ENCODE measurements around the gene PRLR. TPM values are rescaled to one million over a fixed set of nuclear protein-coding genes. Genes with fewer than 3 reads are reported as not detected.
A peak's percentile ranks its signal among the peaks of the same experiment; 100 is the strongest.

The PRLR gene
- total and polyA plus RNA-seq, 2 of the 8 experiments (the other 6 are each of a cell fraction or from before 2014, with no cell fraction given): 0.53 to 2.5 TPM

DNA sequence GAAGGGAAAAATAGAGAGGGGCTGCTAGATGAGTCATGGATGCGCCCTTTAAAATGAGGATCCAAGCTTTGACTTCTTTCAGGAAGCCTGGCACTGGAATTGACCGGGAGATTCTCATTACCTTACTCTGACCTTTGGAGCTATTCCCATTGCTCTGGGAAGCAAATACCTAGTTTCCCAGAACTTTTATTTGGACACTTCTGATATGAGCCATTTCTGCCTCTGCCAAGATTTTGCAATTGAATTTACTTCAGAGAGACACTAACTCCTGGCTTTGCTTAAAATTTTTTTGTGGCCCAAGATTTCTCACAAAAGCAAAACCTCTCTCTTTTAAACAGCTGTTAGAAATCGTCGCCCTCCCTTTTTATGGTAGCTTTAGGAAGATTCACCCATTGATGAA, 166.9 kb downstream of the PRLR start:
- no peak overlapping the region for H3K14ac ChIP-seq (ENCODE audit: insufficient read length)
- H3K27me3 ChIP-seq (replicated peaks in 1 of 4; ENCODE audit: control insufficient read depth in 3 of 4, extremely low read depth in 1 of 4, insufficient read depth in 3 of 4, low read length in 3 of 4): no peaks in the 10 kb centered on the region
- DNase-seq (ENCODE audit: low read depth in 1 of 2, low spot score in 2 of 2) (no peak), FAIRE-seq (no peak)
- WGBS, 2 experiments (ENCODE audit: extremely low coverage in 1 of 2, insufficient coverage in 1 of 2, insufficient read length in 1 of 2, insufficient replicate concordance in 2 of 2, low coverage in 1 of 2, low lambda C conversion rate in 2 of 2, missing lambda C conversion rate in 1 of 2): 90% methylated on average over 4 of the region's 4 CpGs; no CpG with 5 or more reads in 1 of the 2 experiments
- no peaks in the 10 kb centered on the region for H4K20me1 ChIP-seq (replicated peaks in 1 of 2; ENCODE audit: control insufficient read depth in 1 of 2, insufficient read depth in 2 of 2, low read length in 2 of 2)
- no peak overlapping the region for H4K91ac ChIP-seq (replicated peaks; ENCODE audit: insufficient read length, low read length)
- no peak overlapping the region for H3K4me3 ChIP-seq (ENCODE audit: extremely low read depth in 1 of 4, insufficient read depth in 2 of 4, low read depth in 3 of 4, low read length in 4 of 4)
- H3K79me1 ChIP-seq (ENCODE audit: low read depth, low read length): no peaks in the 10 kb centered on the region
- H2BK120ac ChIP-seq (replicated peaks; ENCODE audit: low read depth, low read length): no peak overlapping the region
- H3K27ac ChIP-seq (ENCODE audit: low read depth, low read length): no peak overlapping the region
- H3K56ac ChIP-seq (replicated peaks; ENCODE audit: insufficient read length, low read depth, low read length): peak overlapping the region; percentile 35
- H3K9ac ChIP-seq (replicated peaks in 1 of 4; ENCODE audit: extremely low read depth in 1 of 4, low read depth in 3 of 4, low read length in 3 of 4): no peak overlapping the region
- no peaks in the 10 kb centered on the region for H3K36me3 ChIP-seq (ENCODE audit: control insufficient read depth in 2 of 4, insufficient read depth in 4 of 4, low read length in 3 of 4)
- no peak overlapping the region for H3K4ac ChIP-seq (replicated peaks; ENCODE audit: insufficient read length, low read depth, low read length)
- H2AK5ac ChIP-seq (ENCODE audit: low read depth, low read length): no peak overlapping the region
- POLR2A ChIA-PET (ENCODE audit: partially characterized antibody): no interaction called here
- no peak overlapping the region for H2BK20ac ChIP-seq (ENCODE audit: low read length)
- no peak overlapping the region for H2AFZ ChIP-seq (ENCODE audit: low read length)
- no peak overlapping the region for H2BK12ac ChIP-seq (ENCODE audit: low read depth, low read length)
- H4K5ac ChIP-seq (ENCODE audit: insufficient read length, low read depth, low read length): no peak overlapping the region
- peaks cover 2% of the 10 kb centered on the region; the same call in 1 of the 2 replicates for H3K23me2 ChIP-seq (ENCODE audit: low read depth, low read length)
- H3K4me2 ChIP-seq (ENCODE audit: insufficient read depth in 1 of 2, low read depth in 2 of 2, low read length in 2 of 2): no peak overlapping the region
- no peaks in the 10 kb centered on the region for H3K79me2 ChIP-seq (ENCODE audit: control insufficient read depth in 1 of 2, insufficient read depth in 2 of 2, low read length in 2 of 2)
- no peak overlapping the region for H3K23ac ChIP-seq (ENCODE audit: insufficient read length)
- H2BK15ac ChIP-seq (ENCODE audit: low read length): no peak overlapping the region
- no peaks in the 10 kb centered on the region for H3K4me1 ChIP-seq (replicated peaks in 1 of 4; ENCODE audit: control insufficient read depth in 3 of 4, insufficient read depth in 4 of 4, low read length in 3 of 4)
- no peak overlapping the region for H3K18ac ChIP-seq (ENCODE audit: extremely low read depth, low read length)
- no peaks in the 10 kb centered on the region for H3K9me3 ChIP-seq (ENCODE audit: insufficient read depth in 2 of 2, low read depth in 1 of 2, low read length in 1 of 2)
- no peak overlapping the region for H2BK5ac ChIP-seq (ENCODE audit: low read depth, low read length)
- H4K8ac ChIP-seq (ENCODE audit: extremely low read depth, insufficient read depth, low read length): no peak overlapping the region
- CTCF ChIA-PET (ENCODE audit: partially characterized antibody): interaction anchor here (0.7 kb wide), 2 partner anchors 8 to 368 kb away, joined by 3 read pairs; no protein-coding TSS in a partner anchor
- TF ChIP-seq, protein P1, sequence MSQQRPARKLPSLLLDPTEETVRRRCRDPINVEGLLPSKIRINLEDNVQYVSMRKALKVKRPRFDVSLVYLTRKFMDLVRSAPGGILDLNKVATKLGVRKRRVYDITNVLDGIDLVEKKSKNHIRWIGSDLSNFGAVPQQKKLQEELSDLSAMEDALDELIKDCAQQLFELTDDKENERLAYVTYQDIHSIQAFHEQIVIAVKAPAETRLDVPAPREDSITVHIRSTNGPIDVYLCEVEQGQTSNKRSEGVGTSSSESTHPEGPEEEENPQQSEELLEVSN (IDR thresholded peaks at IDR 0.05): no peak
- TF ChIP-seq POLR2A (IDR thresholded peaks at IDR 0.05; ENCODE audit: control extremely low read depth in 1 of 2, low read depth in 2 of 2, low read length in 2 of 2) (no peak), ASH2L (IDR thresholded peaks at IDR 0.05; ENCODE audit: low read length) (no peak), RXRA (IDR thresholded peaks at IDR 0.05; ENCODE audit: insufficient read depth, low read depth, low read length) (no peak), CBX8 (IDR thresholded peaks at IDR 0.05; ENCODE audit: borderline replicate concordance, low read depth, low read length) (no peak), SP4 (IDR thresholded peaks at IDR 0.05; ENCODE audit: low read length) (no peak), CTBP2 (IDR thresholded peaks at IDR 0.05; ENCODE audit: borderline replicate concordance, insufficient read depth, insufficient read length, low read length) (no peak), FOSL1 (IDR thresholded peaks at IDR 0.05; ENCODE audit: insufficient read depth, low read depth, low read length) (no peak), POLR2AphosphoS5 (IDR thresholded peaks at IDR 0.05; ENCODE audit: low read depth, low read length) (no peak), GABPA (IDR thresholded peaks at IDR 0.05; ENCODE audit: borderline replicate concordance, insufficient read depth, low read length) (no peak), ATF3 (IDR thresholded peaks at IDR 0.05; ENCODE audit: insufficient read depth, low read depth, low read length) (no peak), HDAC2 (IDR thresholded peaks at IDR 0.05; ENCODE audit: borderline replicate concordance in 1 of 2, low read depth in 2 of 2, low read length in 2 of 2) (no peak), PHF8 (conservative IDR thresholded peaks at IDR 0.05; ENCODE audit: low read depth, low read length) (no peak), SIRT6 (IDR thresholded peaks at IDR 0.05; ENCODE audit: low read length) (no peak)
